ENCODE data around the gene SMOC2.

DNA sequence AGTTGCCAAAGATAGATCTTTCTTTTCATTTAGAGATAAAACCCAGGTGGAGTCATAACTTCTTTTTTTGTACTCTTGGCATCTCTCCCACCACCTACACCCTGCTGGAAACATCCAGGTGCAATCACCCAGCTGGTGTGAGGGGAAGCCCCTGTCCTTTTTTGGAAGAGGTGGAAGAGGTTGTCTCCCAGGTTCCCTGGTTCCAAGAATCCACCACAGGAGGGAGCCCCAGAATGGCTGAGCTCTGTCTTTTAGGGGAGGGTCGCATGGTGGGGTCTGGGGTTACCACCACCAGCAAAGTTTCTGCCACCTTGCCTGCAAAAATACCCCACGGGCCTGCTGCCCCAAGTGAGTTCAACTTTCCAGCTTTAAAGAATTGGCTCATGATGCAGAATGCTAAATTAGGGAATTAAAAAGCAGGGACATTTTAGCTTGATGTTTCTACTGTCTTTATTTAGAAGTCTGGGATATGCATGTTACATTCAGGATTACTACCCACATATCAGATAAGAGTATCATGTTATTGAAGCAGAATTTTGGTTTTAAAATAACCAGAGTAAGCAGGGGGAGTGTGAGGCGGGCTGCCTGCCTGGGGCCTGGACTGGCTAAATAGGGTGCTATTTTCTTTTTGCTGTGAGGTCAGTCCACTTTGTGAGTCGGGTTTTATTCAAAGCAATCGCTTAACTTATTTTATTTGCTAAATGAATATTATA is 11.0 kb downstream of the SMOC2 start:
- TF ChIP-seq EZH2 (IDR thresholded peaks at IDR 0.05; ENCODE audit: borderline replicate concordance): no peak
- TF ChIP-seq, protein P1, sequence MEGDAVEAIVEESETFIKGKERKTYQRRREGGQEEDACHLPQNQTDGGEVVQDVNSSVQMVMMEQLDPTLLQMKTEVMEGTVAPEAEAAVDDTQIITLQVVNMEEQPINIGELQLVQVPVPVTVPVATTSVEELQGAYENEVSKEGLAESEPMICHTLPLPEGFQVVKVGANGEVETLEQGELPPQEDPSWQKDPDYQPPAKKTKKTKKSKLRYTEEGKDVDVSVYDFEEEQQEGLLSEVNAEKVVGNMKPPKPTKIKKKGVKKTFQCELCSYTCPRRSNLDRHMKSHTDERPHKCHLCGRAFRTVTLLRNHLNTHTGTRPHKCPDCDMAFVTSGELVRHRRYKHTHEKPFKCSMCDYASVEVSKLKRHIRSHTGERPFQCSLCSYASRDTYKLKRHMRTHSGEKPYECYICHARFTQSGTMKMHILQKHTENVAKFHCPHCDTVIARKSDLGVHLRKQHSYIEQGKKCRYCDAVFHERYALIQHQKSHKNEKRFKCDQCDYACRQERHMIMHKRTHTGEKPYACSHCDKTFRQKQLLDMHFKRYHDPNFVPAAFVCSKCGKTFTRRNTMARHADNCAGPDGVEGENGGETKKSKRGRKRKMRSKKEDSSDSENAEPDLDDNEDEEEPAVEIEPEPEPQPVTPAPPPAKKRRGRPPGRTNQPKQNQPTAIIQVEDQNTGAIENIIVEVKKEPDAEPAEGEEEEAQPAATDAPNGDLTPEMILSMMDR (IDR thresholded peaks at IDR 0.05; ENCODE audit: poor library complexity): peak; percentile 50
